K562 (cell line): ENCODE results near the gene SLC10A4. TPM values are rescaled to one million over a fixed set of nuclear protein-coding genes. Genes with fewer than 3 reads are reported as not detected.

Experiments
- ATAC-seq: fragments of 200-7000 bp; cut with Tn5 transposase; 3 replicates; pipeline ENCODE4 v1.9.1; 2020; ENCODE audit warnings: moderate library complexity
- BruUV-seq: library from RNA; stranded (reverse); fragments of 400-500 nt; replicated peaks from 2 replicates; lab custom pipeline; 2021; lab: Mats Ljungman, UMichigan
- CTCF ChIA-PET: fragments of 300-600 bp; formaldehyde crosslinking; extraction: SDS; loops from one replicate; lab custom pipeline; 2021; ENCODE audit warnings: low intra/inter-chr PET ratio; lab: Yijun Ruan, JAX
- POLR2A ChIA-PET: fragments of 300-600, 350-650 bp; sonication (Branson Sonifier 250); formaldehyde crosslinking; extraction: SDS; loops from one replicate; lab custom pipeline; 2021; ENCODE audit warnings: antibody characterized with exemption, inconsistent platforms; lab: Yijun Ruan, JAX
- DNase-seq, 4 experiments: peaks; one replicate each; pipeline versions ENCODE4 v3.0.0 to v3.0.0-alpha.2; 2011 to 2018; ENCODE audit warnings: low spot score in 3 of 4, mixed read lengths in 3 of 4; ENCODE audit errors: extremely low read depth in 1 of 4
- FAIRE-seq: peaks from 2 replicates; lab custom pipeline; 2011; peaks lifted over from hg19 to GRCh38; lab: Jason Lieb, UNC
- H2AFZ ChIP-seq: 2 replicates; pipeline ENCODE4 v1.6.0; 2011; ENCODE audit warnings: low read depth, low read length, control low read depth, inconsistent platforms
- H3K27ac ChIP-seq: fragments of 200-600 bp; 3 replicates; pipeline ENCODE4 v1.8.0; 2011; ENCODE audit warnings: low read depth, mild to moderate bottlenecking, control low read depth, inconsistent platforms, low read length, moderate library complexity, mixed read lengths; ENCODE audit errors: extremely low read depth
- H3K27me3 ChIP-seq, 2 experiments: fragments of 300-600 bp in 1 of 2; 2 replicates in 1 of 2; 3 replicates in 1 of 2; pipeline versions ENCODE4 v1.6.0 to v1.8.0; 2011; ENCODE audit warnings: inconsistent platforms in 2 of 2, low read length in 2 of 2, mild to moderate bottlenecking in 1 of 2, mixed read lengths in 1 of 2, moderate library complexity in 1 of 2; ENCODE audit not compliant: control insufficient read depth in 2 of 2, insufficient read depth in 2 of 2
- H3K36me3 ChIP-seq: fragments of 300-600 bp; 3 replicates; pipeline ENCODE4 v1.8.0; 2011; ENCODE audit warnings: mild to moderate bottlenecking, low read length, inconsistent platforms; ENCODE audit not compliant: control insufficient read depth, insufficient read depth
- H3K4me1 ChIP-seq, 2 experiments: fragments of 200-600 bp in 1 of 2; replicated peaks in 1 of 2; 2 replicates in 1 of 2; 3 replicates in 1 of 2; pipeline versions ENCODE4 v1.5.1 to v1.8.0; 2011; ENCODE audit warnings: inconsistent platforms in 2 of 2, low read length in 2 of 2, mild to moderate bottlenecking in 1 of 2, mixed read lengths in 1 of 2, moderate library complexity in 1 of 2; ENCODE audit not compliant: control insufficient read depth in 2 of 2, insufficient read depth in 2 of 2
- H3K4me2 ChIP-seq: 2 replicates; pipeline ENCODE4 v1.6.1; 2011; ENCODE audit warnings: low read length, control low read depth, inconsistent platforms, mixed read lengths; ENCODE audit not compliant: insufficient read depth
- H3K4me3 ChIP-seq: fragments of 200-600 bp; sonication (generic), shearing (Covaris generic); 2 replicates; pipeline ENCODE4 v1.5.1; 2016; ENCODE audit warnings: control low read depth, inconsistent platforms
- H3K79me2 ChIP-seq: fragments of 200-600 bp; 3 replicates; pipeline ENCODE4 v1.8.0; 2011; ENCODE audit warnings: low read length, inconsistent platforms; ENCODE audit not compliant: control insufficient read depth, insufficient read depth
- H3K9ac ChIP-seq, 2 experiments: 2 replicates each; pipeline versions ENCODE4 v1.6.0 to v1.6.1; 2011; ENCODE audit warnings: low read depth in 2 of 2, low read length in 2 of 2, control low read depth in 1 of 2, inconsistent platforms in 1 of 2, mild to moderate bottlenecking in 1 of 2, mixed read lengths in 1 of 2; ENCODE audit not compliant: insufficient read depth in 1 of 2
- H3K9me1 ChIP-seq: one replicate; pipeline ENCODE4 v1.6.0; 2011; ENCODE audit warnings: inconsistent platforms, mild to moderate bottlenecking, low read length, moderate library complexity; ENCODE audit not compliant: control insufficient read depth, insufficient read depth
- H3K9me3 ChIP-seq: replicated peaks from 2 replicates; pipeline ENCODE4 v1.5.1; 2011; ENCODE audit warnings: low read depth, low read length, inconsistent platforms; ENCODE audit not compliant: control insufficient read depth, insufficient read depth
- H4K20me1 ChIP-seq: replicated peaks from 2 replicates; pipeline ENCODE4 v1.6.1; 2011; ENCODE audit warnings: low read length, inconsistent platforms, mixed read lengths; ENCODE audit not compliant: control insufficient read depth, insufficient read depth
- PCBP1 ChIP-seq: fragments of 200-400 bp; formaldehyde crosslinking; IDR thresholded peaks from 2 replicates; pipeline ENCODE4 v1.6.1; 2018; ENCODE audit warnings: mild to moderate bottlenecking, low read depth, low read length; ENCODE audit not compliant: poor library complexity, severe bottlenecking
- POLR2G ChIP-seq: fragments of 200-400 bp; formaldehyde crosslinking; IDR thresholded peaks from 2 replicates; pipeline ENCODE4 v1.6.1; 2017; ENCODE audit warnings: low read depth, mild to moderate bottlenecking, antibody characterized with exemption, low read length, moderate library complexity
- RBFOX2 ChIP-seq: fragments of 200-400 bp; formaldehyde crosslinking; IDR thresholded peaks from 2 replicates; pipeline ENCODE4 v1.6.1; 2017; ENCODE audit warnings: low read depth, mild to moderate bottlenecking, low read length, moderate library complexity
- WGBS: fragments of 100-300 bp; shearing (Covaris generic); methylation state at CpG from one replicate; pipeline ENCODE4 v1.1.6; 2016; ENCODE audit warnings: low coverage, mixed read lengths; ENCODE audit not compliant: insufficient coverage; ENCODE audit errors: missing lambda C conversion rate; 5-methylcytosine and 5-hydroxymethylcytosine counted together
- in situ Hi-C: fragments of 300-500 bp; cut with MboI; formaldehyde crosslinking; loops from 4 replicates; pipeline ENCODE4 v1.15.0; 2018; ENCODE audit warnings: inconsistent platforms, mixed read lengths
- intact Hi-C: fragments of 100-400 bp; cut with micrococcal nuclease; formaldehyde crosslinking; loops from 2 replicates; pipeline ENCODE4 v1.14.2; 2022
- polyA plus RNA-seq, 8 experiments: library from polyadenylated mRNA; depleted of rRNA in 4 of 8; stranded (reverse) in 5 of 8; unstranded in 3 of 8; fragments of >200 nt; fragmentation: Nextera tagmentation in 2 of 8; fragmentation: Illumina TruSeq in 1 of 8; extraction: Ambion mirVana in 2 of 8; extraction: Trizol in 1 of 8; gene quantifications; 2 replicates each; pipeline versions ENCODE4 v1.2.1 to v1.2.3, GENCODE V29; 2011 to 2014; ENCODE audit warnings: inconsistent platforms in 1 of 8, missing spikeins in 1 of 8
- total RNA-seq, 7 experiments: library from RNA; depleted of rRNA in 6 of 7; stranded (reverse); fragments of >200 nt in 6 of 7; fragmentation: Illumina TruSeq in 2 of 7; extraction: Trizol in 2 of 7; gene quantifications; 2 replicates each; pipeline versions ENCODE4 v1.2.1 to v1.2.3, GENCODE V29; 2011 to 2021; ENCODE audit warnings: low replicate concordance in 1 of 7
- TF ChIP-seq, protein P1 (sequence below): fragments of 250-450 bp; sonication (Bioruptor Pico); IDR thresholded peaks from 2 replicates; pipeline ENCODE4 v1.5.0; 2020; ENCODE audit warnings: mild to moderate bottlenecking
- TF ChIP-seq, protein P2 (sequence below): fragments of 450-650 bp; formaldehyde crosslinking; IDR thresholded peaks from 2 replicates; pipeline ENCODE4 v1.4.0; 2020; ENCODE audit warnings: mild to moderate bottlenecking, moderate library complexity
- TF ChIP-seq, protein P3 (sequence below): fragments of 450-650 bp; IDR thresholded peaks from 2 replicates; pipeline ENCODE4 v1.6.1; 2017; ENCODE audit warnings: antibody characterized with exemption, mild to moderate bottlenecking

Gene SLC10A4
- total and polyA plus RNA-seq, 9 of the 15 experiments (the other 6 are each of a cell fraction or from before 2014, with no cell fraction given) = 2.5 to 16.9 (median 9.3) TPM

DNA sequence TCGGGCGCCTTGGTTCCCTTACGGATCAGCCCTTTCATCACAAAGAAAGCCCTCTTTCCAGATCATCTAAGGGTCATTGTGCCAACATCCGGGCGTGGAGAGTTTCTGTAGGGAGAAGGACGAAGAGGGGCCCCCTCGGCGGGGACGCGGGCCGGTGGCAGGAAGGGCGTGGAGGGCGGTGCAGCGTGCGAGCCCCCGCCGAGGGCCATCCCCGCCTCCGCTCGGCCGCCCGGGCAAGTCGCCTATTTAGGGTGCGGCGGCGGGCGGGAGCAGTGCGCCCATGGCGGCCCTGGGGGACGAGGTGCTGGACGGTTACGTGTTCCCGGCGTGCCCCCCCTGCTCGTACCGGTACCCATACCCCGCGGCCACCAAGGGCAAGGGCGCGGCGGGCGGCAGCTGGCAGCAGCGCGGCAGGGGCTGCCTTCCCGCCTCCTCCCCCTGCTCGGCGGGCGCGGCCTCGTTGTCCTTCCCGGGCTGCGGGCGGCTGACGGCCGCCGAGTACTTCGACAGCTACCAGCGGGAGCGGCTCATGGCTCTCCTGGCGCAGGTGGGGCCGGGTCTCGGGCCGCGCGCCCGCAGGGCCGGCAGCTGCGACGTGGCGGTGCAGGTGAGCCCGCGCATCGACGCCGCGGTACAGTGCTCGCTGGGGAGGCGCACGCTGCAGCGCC, 7.0 kb downstream of the SLC10A4 start, which contains the start of gene ZAR1:
Gene ZAR1, plus strand, starts transcription at position 241 of the 668 bp plus-strand sequence. Its CDS starts 40 bp downstream, at position 281.
- no peak within 1 kb of the TSS for H3K4me3 ChIP-seq
- TF ChIP-seq, protein P1, sequence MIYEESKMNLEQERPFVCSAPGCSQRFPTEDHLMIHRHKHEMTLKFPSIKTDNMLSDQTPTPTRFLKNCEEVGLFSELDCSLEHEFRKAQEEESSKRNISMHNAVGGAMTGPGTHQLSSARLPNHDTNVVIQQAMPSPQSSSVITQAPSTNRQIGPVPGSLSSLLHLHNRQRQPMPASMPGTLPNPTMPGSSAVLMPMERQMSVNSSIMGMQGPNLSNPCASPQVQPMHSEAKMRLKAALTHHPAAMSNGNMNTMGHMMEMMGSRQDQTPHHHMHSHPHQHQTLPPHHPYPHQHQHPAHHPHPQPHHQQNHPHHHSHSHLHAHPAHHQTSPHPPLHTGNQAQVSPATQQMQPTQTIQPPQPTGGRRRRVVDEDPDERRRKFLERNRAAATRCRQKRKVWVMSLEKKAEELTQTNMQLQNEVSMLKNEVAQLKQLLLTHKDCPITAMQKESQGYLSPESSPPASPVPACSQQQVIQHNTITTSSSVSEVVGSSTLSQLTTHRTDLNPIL (CRISPR knock-in tag) = no peak
- peak; percentile 51; the same call in 1 of the 2 replicates for TF ChIP-seq RBFOX2
- peak; percentile 21; the same call in 1 of the 2 replicates for TF ChIP-seq POLR2G
- TF ChIP-seq, protein P2, sequence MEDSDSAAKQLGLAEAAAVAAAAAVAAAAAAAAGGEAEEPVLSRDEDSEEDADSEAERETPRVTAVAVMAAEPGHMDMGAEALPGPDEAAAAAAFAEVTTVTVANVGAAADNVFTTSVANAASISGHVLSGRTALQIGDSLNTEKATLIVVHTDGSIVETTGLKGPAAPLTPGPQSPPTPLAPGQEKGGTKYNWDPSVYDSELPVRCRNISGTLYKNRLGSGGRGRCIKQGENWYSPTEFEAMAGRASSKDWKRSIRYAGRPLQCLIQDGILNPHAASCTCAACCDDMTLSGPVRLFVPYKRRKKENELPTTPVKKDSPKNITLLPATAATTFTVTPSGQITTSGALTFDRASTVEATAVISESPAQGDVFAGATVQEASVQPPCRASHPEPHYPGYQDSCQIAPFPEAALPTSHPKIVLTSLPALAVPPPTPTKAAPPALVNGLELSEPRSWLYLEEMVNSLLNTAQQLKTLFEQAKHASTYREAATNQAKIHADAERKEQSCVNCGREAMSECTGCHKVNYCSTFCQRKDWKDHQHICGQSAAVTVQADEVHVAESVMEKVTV (CRISPR knock-in tag) = no peak
- TF ChIP-seq, protein P3, sequence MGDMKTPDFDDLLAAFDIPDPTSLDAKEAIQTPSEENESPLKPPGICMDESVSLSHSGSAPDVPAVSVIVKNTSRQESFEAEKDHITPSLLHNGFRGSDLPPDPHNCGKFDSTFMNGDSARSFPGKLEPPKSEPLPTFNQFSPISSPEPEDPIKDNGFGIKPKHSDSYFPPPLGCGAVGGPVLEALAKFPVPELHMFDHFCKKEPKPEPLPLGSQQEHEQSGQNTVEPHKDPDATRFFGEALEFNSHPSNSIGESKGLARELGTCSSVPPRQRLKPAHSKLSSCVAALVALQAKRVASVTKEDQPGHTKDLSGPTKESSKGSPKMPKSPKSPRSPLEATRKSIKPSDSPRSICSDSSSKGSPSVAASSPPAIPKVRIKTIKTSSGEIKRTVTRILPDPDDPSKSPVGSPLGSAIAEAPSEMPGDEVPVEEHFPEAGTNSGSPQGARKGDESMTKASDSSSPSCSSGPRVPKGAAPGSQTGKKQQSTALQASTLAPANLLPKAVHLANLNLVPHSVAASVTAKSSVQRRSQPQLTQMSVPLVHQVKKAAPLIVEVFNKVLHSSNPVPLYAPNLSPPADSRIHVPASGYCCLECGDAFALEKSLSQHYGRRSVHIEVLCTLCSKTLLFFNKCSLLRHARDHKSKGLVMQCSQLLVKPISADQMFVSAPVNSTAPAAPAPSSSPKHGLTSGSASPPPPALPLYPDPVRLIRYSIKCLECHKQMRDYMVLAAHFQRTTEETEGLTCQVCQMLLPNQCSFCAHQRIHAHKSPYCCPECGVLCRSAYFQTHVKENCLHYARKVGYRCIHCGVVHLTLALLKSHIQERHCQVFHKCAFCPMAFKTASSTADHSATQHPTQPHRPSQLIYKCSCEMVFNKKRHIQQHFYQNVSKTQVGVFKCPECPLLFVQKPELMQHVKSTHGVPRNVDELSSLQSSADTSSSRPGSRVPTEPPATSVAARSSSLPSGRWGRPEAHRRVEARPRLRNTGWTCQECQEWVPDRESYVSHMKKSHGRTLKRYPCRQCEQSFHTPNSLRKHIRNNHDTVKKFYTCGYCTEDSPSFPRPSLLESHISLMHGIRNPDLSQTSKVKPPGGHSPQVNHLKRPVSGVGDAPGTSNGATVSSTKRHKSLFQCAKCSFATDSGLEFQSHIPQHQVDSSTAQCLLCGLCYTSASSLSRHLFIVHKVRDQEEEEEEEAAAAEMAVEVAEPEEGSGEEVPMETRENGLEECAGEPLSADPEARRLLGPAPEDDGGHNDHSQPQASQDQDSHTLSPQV = no peak
- peak; percentile 14 for TF ChIP-seq PCBP1
- BruUV-seq = no TSS peak
- H3K4me1 ChIP-seq = no peaks in the 10 kb centered on the region
- ATAC-seq = no peak
- no peak within 1 kb of the TSS for H3K9ac ChIP-seq
- H3K27ac ChIP-seq = no peak within 1 kb of the TSS
- FAIRE-seq = no peak
- no peak for DNase-seq
- CTCF ChIA-PET = no interaction called here
- POLR2A ChIA-PET = no interaction called here
- H2AFZ ChIP-seq = no peak within 1 kb of the TSS
- H3K9me1 ChIP-seq = no peaks in the 10 kb centered on the region
- H3K79me2 ChIP-seq = peaks cover 27% of the 10 kb centered on the region
- WGBS = 96% methylated on average over 21 of the region's 80 CpGs
- no peaks in the 10 kb centered on the region for H3K27me3 ChIP-seq
- H4K20me1 ChIP-seq = no peaks in the 10 kb centered on the region
- H3K4me2 ChIP-seq = no peak within 1 kb of the TSS
- intact Hi-C loops = no loop called here
- H3K36me3 ChIP-seq = peaks cover 77% of the 10 kb centered on the region; the same call in 2 of the 3 replicates
- in situ Hi-C loops = no loop called here
- peaks cover 6% of the 10 kb centered on the region; the same call in 1 of the 2 replicates for H3K9me3 ChIP-seq
